Neural progenitor cell (in vitro differentiated cells): ENCODE data around the gene IGFN1.

Source experiments
- EZH2phosphoT487 ChIP-seq: fragments of 200-600 bp; sonication (generic); IDR thresholded peaks from 2 replicates; pipeline ENCODE4 v1.6.1; 2017; ENCODE audit warnings: antibody characterized with exemption
- TF ChIP-seq, protein P1 (sequence below): fragments of 200-600 bp; sonication (generic); IDR thresholded peaks from 2 replicates; pipeline ENCODE4 v1.5.1; 2017; ENCODE audit warnings: antibody characterized with exemption, mild to moderate bottlenecking

DNA sequence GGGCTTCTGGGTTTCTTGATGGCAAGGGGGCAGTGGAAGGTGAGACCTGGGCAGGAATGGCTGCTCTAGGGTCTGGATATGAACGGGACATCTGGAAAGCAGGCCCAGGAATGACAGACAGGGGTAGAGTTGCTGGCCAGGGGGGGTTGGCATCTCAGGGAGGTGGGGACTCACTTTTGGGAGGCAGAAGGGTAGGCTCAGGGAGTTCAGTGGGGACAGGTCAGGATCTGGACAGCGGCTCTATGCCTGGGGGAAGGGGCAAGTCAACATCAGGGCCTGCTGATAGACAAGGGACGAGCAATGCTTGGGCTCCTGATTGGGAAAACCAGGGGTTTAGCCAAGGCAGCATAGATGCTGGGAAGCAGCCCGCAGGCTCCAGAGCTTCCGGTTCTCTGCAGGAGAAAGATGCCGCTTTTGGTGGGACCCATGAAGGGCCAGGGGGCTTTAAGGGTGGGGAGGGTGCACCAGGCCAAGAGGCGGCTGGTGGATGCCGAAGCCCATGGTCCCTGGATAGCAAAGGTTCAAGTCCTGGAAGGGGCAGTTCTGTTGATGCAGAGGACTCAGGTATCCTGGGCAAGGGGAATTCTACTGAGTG is 21.9 kb downstream of the IGFN1 start:
- TF ChIP-seq, protein P1, sequence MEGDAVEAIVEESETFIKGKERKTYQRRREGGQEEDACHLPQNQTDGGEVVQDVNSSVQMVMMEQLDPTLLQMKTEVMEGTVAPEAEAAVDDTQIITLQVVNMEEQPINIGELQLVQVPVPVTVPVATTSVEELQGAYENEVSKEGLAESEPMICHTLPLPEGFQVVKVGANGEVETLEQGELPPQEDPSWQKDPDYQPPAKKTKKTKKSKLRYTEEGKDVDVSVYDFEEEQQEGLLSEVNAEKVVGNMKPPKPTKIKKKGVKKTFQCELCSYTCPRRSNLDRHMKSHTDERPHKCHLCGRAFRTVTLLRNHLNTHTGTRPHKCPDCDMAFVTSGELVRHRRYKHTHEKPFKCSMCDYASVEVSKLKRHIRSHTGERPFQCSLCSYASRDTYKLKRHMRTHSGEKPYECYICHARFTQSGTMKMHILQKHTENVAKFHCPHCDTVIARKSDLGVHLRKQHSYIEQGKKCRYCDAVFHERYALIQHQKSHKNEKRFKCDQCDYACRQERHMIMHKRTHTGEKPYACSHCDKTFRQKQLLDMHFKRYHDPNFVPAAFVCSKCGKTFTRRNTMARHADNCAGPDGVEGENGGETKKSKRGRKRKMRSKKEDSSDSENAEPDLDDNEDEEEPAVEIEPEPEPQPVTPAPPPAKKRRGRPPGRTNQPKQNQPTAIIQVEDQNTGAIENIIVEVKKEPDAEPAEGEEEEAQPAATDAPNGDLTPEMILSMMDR, result no peak
- TF ChIP-seq EZH2phosphoT487, result no peak
